DND-41 (cell line): Measurements from ENCODE around the gene TMBIM4.

Experiments
- EZH2 ChIP-seq: IDR thresholded peaks from 3 replicates; pipeline ENCODE4 v1.6.1; 2012; ENCODE audit warnings: borderline replicate concordance, low read depth, mild to moderate bottlenecking, moderate library complexity, low read length, inconsistent platforms; ENCODE audit not compliant: severe bottlenecking
- TF ChIP-seq, protein P1 (sequence below): IDR thresholded peaks from 2 replicates; pipeline ENCODE4 v1.5.1; 2012; ENCODE audit warnings: borderline replicate concordance, low read length, moderate library complexity, mild to moderate bottlenecking; ENCODE audit not compliant: poor library complexity, severe bottlenecking; ENCODE audit errors: extremely low read depth

DNA sequence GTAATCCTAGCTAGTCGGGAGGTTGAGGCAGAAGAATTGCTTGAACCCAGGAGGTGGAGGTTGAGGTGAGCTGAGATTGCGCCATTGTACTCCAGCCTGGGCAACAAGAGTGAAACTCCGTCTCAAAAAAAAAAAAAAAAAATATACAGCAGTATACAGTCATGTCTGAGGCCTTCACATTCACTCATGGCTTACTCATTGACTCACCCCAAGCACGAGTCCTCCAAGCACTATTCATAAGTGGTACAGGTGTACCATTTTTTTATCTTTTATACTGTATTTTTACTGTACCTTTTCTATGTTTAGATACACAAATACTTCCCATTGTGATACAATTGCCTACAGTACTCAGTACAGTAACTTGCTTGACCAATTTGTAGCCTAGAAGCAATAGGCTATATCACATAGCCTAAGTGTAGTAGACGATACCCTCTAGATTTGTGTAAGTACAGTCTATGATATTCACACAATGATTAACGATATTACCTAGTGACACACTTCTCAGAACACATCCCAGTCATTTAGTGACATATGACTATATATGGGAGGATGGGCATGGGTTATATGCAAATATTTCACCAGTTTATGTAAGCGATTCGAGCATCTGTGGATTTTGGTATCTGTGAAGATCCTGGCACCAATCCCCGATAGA is 51.4 kb downstream of the TMBIM4 start:
- TF ChIP-seq, protein P1, sequence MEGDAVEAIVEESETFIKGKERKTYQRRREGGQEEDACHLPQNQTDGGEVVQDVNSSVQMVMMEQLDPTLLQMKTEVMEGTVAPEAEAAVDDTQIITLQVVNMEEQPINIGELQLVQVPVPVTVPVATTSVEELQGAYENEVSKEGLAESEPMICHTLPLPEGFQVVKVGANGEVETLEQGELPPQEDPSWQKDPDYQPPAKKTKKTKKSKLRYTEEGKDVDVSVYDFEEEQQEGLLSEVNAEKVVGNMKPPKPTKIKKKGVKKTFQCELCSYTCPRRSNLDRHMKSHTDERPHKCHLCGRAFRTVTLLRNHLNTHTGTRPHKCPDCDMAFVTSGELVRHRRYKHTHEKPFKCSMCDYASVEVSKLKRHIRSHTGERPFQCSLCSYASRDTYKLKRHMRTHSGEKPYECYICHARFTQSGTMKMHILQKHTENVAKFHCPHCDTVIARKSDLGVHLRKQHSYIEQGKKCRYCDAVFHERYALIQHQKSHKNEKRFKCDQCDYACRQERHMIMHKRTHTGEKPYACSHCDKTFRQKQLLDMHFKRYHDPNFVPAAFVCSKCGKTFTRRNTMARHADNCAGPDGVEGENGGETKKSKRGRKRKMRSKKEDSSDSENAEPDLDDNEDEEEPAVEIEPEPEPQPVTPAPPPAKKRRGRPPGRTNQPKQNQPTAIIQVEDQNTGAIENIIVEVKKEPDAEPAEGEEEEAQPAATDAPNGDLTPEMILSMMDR, result no peak
- no peak for TF ChIP-seq EZH2
